H9 (cell line): Measurements from ENCODE around the gene PROM1. TPM values are rescaled to one million over a fixed set of nuclear protein-coding genes. Genes with fewer than 3 reads are reported as not detected.

Source experiments
- DNase-seq: peaks from one replicate; pipeline ENCODE4 v3.0.0-alpha.2; 2017
- H2AFZ ChIP-seq: one replicate; pipeline ENCODE4 v1.6.1; 2013; ENCODE audit warnings: mild to moderate bottlenecking, low read length, control low read depth, moderate library complexity
- H2AK5ac ChIP-seq: 2 replicates; pipeline ENCODE4 v1.6.1; 2013; ENCODE audit warnings: low read length, control low read depth, mixed read lengths; ENCODE audit not compliant: insufficient read length
- H2BK120ac ChIP-seq: one replicate; pipeline ENCODE4 v1.6.1; 2013; ENCODE audit warnings: low read depth, mild to moderate bottlenecking, low read length, control low read depth, inconsistent platforms; ENCODE audit not compliant: poor library complexity, severe bottlenecking
- H2BK12ac ChIP-seq: 2 replicates; pipeline ENCODE4 v1.6.1; 2013; ENCODE audit warnings: low read length, control low read depth, mixed read lengths, low read depth; ENCODE audit not compliant: insufficient read length
- H2BK15ac ChIP-seq: 2 replicates; pipeline ENCODE4 v1.6.1; 2013; ENCODE audit warnings: low read depth, low read length, control low read depth
- H2BK20ac ChIP-seq: one replicate; pipeline ENCODE4 v1.6.1; 2013; ENCODE audit warnings: low read depth, mild to moderate bottlenecking, low read length, control low read depth, inconsistent platforms; ENCODE audit not compliant: poor library complexity, severe bottlenecking
- H2BK5ac ChIP-seq: 2 replicates; pipeline ENCODE4 v1.6.1; 2013; ENCODE audit warnings: low read length, control low read depth, mixed read lengths; ENCODE audit not compliant: insufficient read length
- H3K14ac ChIP-seq: 2 replicates; pipeline ENCODE4 v1.6.1; 2013; ENCODE audit warnings: low read length, control low read depth; ENCODE audit not compliant: insufficient read depth
- H3K18ac ChIP-seq: 2 replicates; pipeline ENCODE4 v1.6.1; 2013; ENCODE audit warnings: low read depth, mild to moderate bottlenecking, mixed read lengths, low read length, control low read depth; ENCODE audit not compliant: insufficient read length
- H3K23ac ChIP-seq: 2 replicates; pipeline ENCODE4 v1.6.1; 2013; ENCODE audit warnings: low read length, control low read depth, mixed read lengths, low read depth; ENCODE audit not compliant: insufficient read length
- H3K23me2 ChIP-seq: 2 replicates; pipeline ENCODE4 v1.6.1; 2013; ENCODE audit warnings: low read depth, mild to moderate bottlenecking, mixed read lengths, low read length, control low read depth; ENCODE audit not compliant: insufficient read length, poor library complexity, severe bottlenecking
- H3K27ac ChIP-seq: 2 replicates; pipeline ENCODE4 v1.5.1; 2013; ENCODE audit warnings: low read length, control low read depth, mixed read lengths, low read depth; ENCODE audit not compliant: insufficient read length
- H3K27me3 ChIP-seq: 2 replicates; pipeline ENCODE4 v1.6.1; 2013; ENCODE audit warnings: low read length, control low read depth, inconsistent platforms; ENCODE audit not compliant: insufficient read depth
- H3K4ac ChIP-seq: 2 replicates; pipeline ENCODE4 v1.6.1; 2013; ENCODE audit warnings: low read depth, mild to moderate bottlenecking, control low read depth, inconsistent platforms, low read length, moderate library complexity
- H3K4me1 ChIP-seq: 2 replicates; pipeline ENCODE4 v1.6.1; 2013; ENCODE audit warnings: low read length, control low read depth, inconsistent platforms; ENCODE audit not compliant: insufficient read depth
- H3K4me2 ChIP-seq: 2 replicates; pipeline ENCODE4 v1.6.1; 2013; ENCODE audit warnings: low read length, control low read depth, mixed read lengths; ENCODE audit not compliant: insufficient read length, insufficient read depth
- H3K56ac ChIP-seq: 2 replicates; pipeline ENCODE4 v1.6.1; 2013; ENCODE audit warnings: low read depth, mild to moderate bottlenecking, mixed read lengths, low read length, control low read depth; ENCODE audit not compliant: insufficient read length
- H3K79me1 ChIP-seq: 2 replicates; pipeline ENCODE4 v1.6.1; 2013; ENCODE audit warnings: low read depth, mild to moderate bottlenecking, moderate library complexity, low read length, control low read depth, inconsistent platforms; ENCODE audit not compliant: insufficient read depth, poor library complexity, severe bottlenecking
- H3K79me2 ChIP-seq: 2 replicates; pipeline ENCODE4 v1.6.1; 2013; ENCODE audit warnings: low read length, control low read depth, inconsistent platforms; ENCODE audit not compliant: insufficient read depth
- H3K9ac ChIP-seq: 2 replicates; pipeline ENCODE4 v1.6.1; 2013; ENCODE audit warnings: low read length, control low read depth, mixed read lengths; ENCODE audit not compliant: insufficient read length; ENCODE audit errors: extremely low read depth
- H3K9me3 ChIP-seq: one replicate; pipeline ENCODE4 v1.6.1; 2013; ENCODE audit warnings: low read depth, low read length, inconsistent platforms; ENCODE audit not compliant: control insufficient read depth
- H3T11ph ChIP-seq: one replicate; pipeline ENCODE4 v1.6.1; 2013; ENCODE audit warnings: mild to moderate bottlenecking, low read length, control low read depth, inconsistent platforms
- H4K20me1 ChIP-seq: one replicate; pipeline ENCODE4 v1.6.1; 2013; ENCODE audit not compliant: control insufficient read depth, insufficient read length, insufficient read depth
- H4K5ac ChIP-seq: 2 replicates; pipeline ENCODE4 v1.6.1; 2013; ENCODE audit warnings: low read depth, mild to moderate bottlenecking, mixed read lengths, low read length, control low read depth; ENCODE audit not compliant: insufficient read length
- H4K8ac ChIP-seq: replicated peaks from 2 replicates; pipeline ENCODE4 v1.6.1; 2013; ENCODE audit warnings: low read length, control low read depth, mixed read lengths, low read depth; ENCODE audit not compliant: insufficient read length
- H4K91ac ChIP-seq: 2 replicates; pipeline ENCODE4 v1.6.1; 2013; ENCODE audit warnings: low read depth, mild to moderate bottlenecking, moderate library complexity, mixed read lengths, low read length, control low read depth; ENCODE audit not compliant: insufficient read length
- H3K27ac Mint-ChIP-seq, 3 experiments: 2 replicates in 2 of 3; 3 replicates in 1 of 3; pipeline ENCODE4 v1.8.0; 2020 to 2021; ENCODE audit warnings: mixed read lengths in 3 of 3, mild to moderate bottlenecking in 1 of 3, moderate library complexity in 1 of 3
- H3K27me3 Mint-ChIP-seq: 2 replicates; pipeline ENCODE4 v1.8.0; 2021; ENCODE audit warnings: low read depth, mild to moderate bottlenecking, moderate library complexity, mixed read lengths
- H3K36me3 Mint-ChIP-seq, 3 experiments: 2 replicates in 2 of 3; 3 replicates in 1 of 3; pipeline ENCODE4 v1.8.0; 2020 to 2021; ENCODE audit warnings: low read depth in 3 of 3, mixed read lengths in 3 of 3; ENCODE audit not compliant: insufficient read depth in 1 of 3
- H3K4me1 Mint-ChIP-seq, 2 experiments: 2 replicates each; pipeline ENCODE4 v1.8.0; 2020; ENCODE audit warnings: mixed read lengths in 2 of 2
- H3K4me3 Mint-ChIP-seq, 2 experiments: 2 replicates in 1 of 2; 3 replicates in 1 of 2; pipeline ENCODE4 v1.8.0; 2020 to 2021; ENCODE audit warnings: mild to moderate bottlenecking in 2 of 2, mixed read lengths in 2 of 2, moderate library complexity in 1 of 2
- H3K9me3 Mint-ChIP-seq, 2 experiments: 2 replicates in 1 of 2; 3 replicates in 1 of 2; pipeline ENCODE4 v1.8.0; 2020; ENCODE audit warnings: mild to moderate bottlenecking in 2 of 2, mixed read lengths in 2 of 2, moderate library complexity in 1 of 2
- CTCF ChIP-seq: fragments of 200-600 bp; sonication (generic); conservative IDR thresholded peaks from 3 replicates; pipeline ENCODE4 v1.8.0; 2021; ENCODE audit warnings: antibody characterized with exemption, mild to moderate bottlenecking
- WGBS: extraction: QIAGEN DNeasy Blood & Tissue Kit; methylation state at CpG from one replicate; pipeline ENCODE4 v1.1.7; 2013; ENCODE audit warnings: missing lambda C conversion rate, low lambda C conversion rate, mixed read lengths; ENCODE audit not compliant: insufficient read length; ENCODE audit errors: extremely low coverage; 5-methylcytosine and 5-hydroxymethylcytosine counted together
- total RNA-seq: library from RNA; stranded (reverse); gene quantifications from 2 replicates; pipeline ENCODE4 v1.2.1, GENCODE V29; 2021

Gene PROM1
- total RNA-seq, 1 experiment from 2014 or later, result 98.3 TPM

GRCh38 chr4:15963576-15963975 is 120.2 kb downstream of the PROM1 start:
- Histone ChIP-seq H2BK15ac (no peak overlapping the region), H4K8ac (no peak overlapping the region), H3K9ac (no peak overlapping the region), H3K79me2 (no peaks in the 10 kb centered on the region), H2BK120ac (no peak overlapping the region), H3K9me3 (no peaks in the 10 kb centered on the region), H3K27ac (no peak overlapping the region), H4K5ac (no peak overlapping the region), H3K4me1 (no peaks in the 10 kb centered on the region; the same call in 1 of the 2 replicates), H4K91ac (no peak overlapping the region), H2BK12ac (no peak overlapping the region), H2BK5ac (no peak overlapping the region), H3K23me2 (no peaks in the 10 kb centered on the region), H3K4me2 (no peak overlapping the region), H3K23ac (no peak overlapping the region), H3K56ac (no peak overlapping the region), H2AFZ (no peak overlapping the region), H3K79me1 (no peaks in the 10 kb centered on the region), H3K27me3 (no peaks in the 10 kb centered on the region), H3K14ac (no peak overlapping the region), H3K4ac (no peak overlapping the region), H2AK5ac (no peak overlapping the region), H2BK20ac (no peak overlapping the region), H4K20me1 (no peaks in the 10 kb centered on the region), H3T11ph (no peak overlapping the region), H3K18ac (no peak overlapping the region)
- peaks cover 3 to 4% of the 10 kb centered on the region in 2 experiments for H3K4me1 Mint-ChIP-seq
- peaks cover 15 to 26% (median 21%) of the 10 kb centered on the region in 3 experiments for H3K36me3 Mint-ChIP-seq
- peaks cover 4 to 11% of the 10 kb centered on the region in 2 experiments; a peak in 3 of 5 replicates for H3K9me3 Mint-ChIP-seq
- no peaks in the 10 kb centered on the region; the same call in none of the 2 replicates for H3K27me3 Mint-ChIP-seq
- H3K27ac Mint-ChIP-seq, result no peak overlapping the region
- no peak for DNase-seq
- no peak for TF ChIP-seq CTCF
- no peak overlapping the region for H3K4me3 Mint-ChIP-seq
- WGBS, result no CpG with 5 or more reads among the region's 4 CpGs
